Brain microvascular endothelial cell (primary cell): ENCODE measurements around the gene MYRF.

Source experiments
- DNase-seq: peaks from one replicate; pipeline ENCODE4 v3.0.0-alpha.2; 2020
- H3K27ac ChIP-seq: fragments of 250-450 bp; sonication (Bioruptor Pico); 2 replicates; pipeline ENCODE4 v1.5.1; 2020; ENCODE audit warnings: mild to moderate bottlenecking, moderate library complexity
- H3K27me3 ChIP-seq: fragments of 250-450 bp; sonication (Bioruptor Pico); replicated peaks from 2 replicates; pipeline ENCODE4 v1.5.1; 2020; ENCODE audit warnings: mild to moderate bottlenecking
- H3K36me3 ChIP-seq: fragments of 250-450 bp; sonication (Bioruptor Pico); replicated peaks from 2 replicates; pipeline ENCODE4 v1.5.1; 2020; ENCODE audit warnings: mild to moderate bottlenecking
- H3K4me3 ChIP-seq: 2 replicates; pipeline ENCODE4 v1.5.1; 2011; ENCODE audit warnings: low read depth, mild to moderate bottlenecking, control low read depth, low read length, moderate library complexity
- CTCF ChIP-seq: IDR thresholded peaks from 2 replicates; pipeline ENCODE4 v1.5.1; 2011; ENCODE audit warnings: low read depth, mild to moderate bottlenecking, moderate library complexity, low read length, control low read depth, inconsistent platforms; ENCODE audit errors: missing control alignments
- in situ Hi-C: cut with HindIII; loops from 2 replicates; pipeline ENCODE4 v1.10.0; 2017; ENCODE audit warnings: low sequenced_read_pairs, low pct_ligation_motif_present

MYRF gene

GRCh38 chr11:61794579-61794978 lies 42.1 kb downstream of the MYRF start:
- TF ChIP-seq CTCF, result no peak
- no peak overlapping the region for H3K27ac ChIP-seq
- no peaks in the 10 kb centered on the region for H3K27me3 ChIP-seq
- no peak overlapping the region for H3K4me3 ChIP-seq
- no peak for DNase-seq
- in situ Hi-C loops, result no loop called here
- peaks cover 7% of the 10 kb centered on the region for H3K36me3 ChIP-seq

- Histone ChIP-seq H3K4me3 (no peak overlapping the region), H3K27me3 (no peaks in the 10 kb centered on the region), H3K27ac (no peak overlapping the region), H3K36me3 (no peaks in the 10 kb centered on the region)
- no peak for DNase-seq
- in situ Hi-C loops, result no loop called here
- TF ChIP-seq CTCF, result no peak
Observed at GRCh38 chr11:61795459-61795858, 43.0 kb downstream of the MYRF start.

GRCh38 chr11:61795876-61796526 lies 43.6 kb downstream of the MYRF start:
- H3K36me3 ChIP-seq, result no peaks in the 10 kb centered on the region
- H3K27me3 ChIP-seq, result no peaks in the 10 kb centered on the region
- no peak for TF ChIP-seq CTCF
- in situ Hi-C loops, result no loop called here
- H3K27ac ChIP-seq, result no peak overlapping the region
- H3K4me3 ChIP-seq, result no peak overlapping the region
- DNase-seq, result no peak

GRCh38 chr11:61797263-61797944 lies 45.0 kb downstream of the MYRF start:
- in situ Hi-C loops, result no loop called here
- Histone ChIP-seq H3K4me3 (no peak overlapping the region), H3K36me3 (peaks cover 9% of the 10 kb centered on the region), H3K27me3 (no peaks in the 10 kb centered on the region), H3K27ac (no peak overlapping the region)
- peak; percentile 82 for DNase-seq
- peak; percentile 83 for TF ChIP-seq CTCF

- in situ Hi-C loops, result no loop called here
- H3K27me3 ChIP-seq, result no peaks in the 10 kb centered on the region
- TF ChIP-seq CTCF, result no peak
- H3K36me3 ChIP-seq, result peaks cover 22% of the 10 kb centered on the region
- no peak for DNase-seq
- H3K4me3 ChIP-seq, result no peak overlapping the region
- H3K27ac ChIP-seq, result no peak overlapping the region
Observed at GRCh38 chr11:61799665-61800284, 47.3 kb downstream of the MYRF start.
